Stimulated activated CD4-positive, alpha-beta T cell treated with anti-CD3 and anti-CD28 coated beads, Interleukin-12 subunit alpha, Interleukin-12 subunit beta, amount 100 ng/mL, for 4 hours (primary cell): ENCODE measurements around the gene ACACB.

Experiments
- DNase-seq: peaks from one replicate; pipeline ENCODE4 v3.0.0-alpha.2; 2020

The ACACB gene

DNA sequence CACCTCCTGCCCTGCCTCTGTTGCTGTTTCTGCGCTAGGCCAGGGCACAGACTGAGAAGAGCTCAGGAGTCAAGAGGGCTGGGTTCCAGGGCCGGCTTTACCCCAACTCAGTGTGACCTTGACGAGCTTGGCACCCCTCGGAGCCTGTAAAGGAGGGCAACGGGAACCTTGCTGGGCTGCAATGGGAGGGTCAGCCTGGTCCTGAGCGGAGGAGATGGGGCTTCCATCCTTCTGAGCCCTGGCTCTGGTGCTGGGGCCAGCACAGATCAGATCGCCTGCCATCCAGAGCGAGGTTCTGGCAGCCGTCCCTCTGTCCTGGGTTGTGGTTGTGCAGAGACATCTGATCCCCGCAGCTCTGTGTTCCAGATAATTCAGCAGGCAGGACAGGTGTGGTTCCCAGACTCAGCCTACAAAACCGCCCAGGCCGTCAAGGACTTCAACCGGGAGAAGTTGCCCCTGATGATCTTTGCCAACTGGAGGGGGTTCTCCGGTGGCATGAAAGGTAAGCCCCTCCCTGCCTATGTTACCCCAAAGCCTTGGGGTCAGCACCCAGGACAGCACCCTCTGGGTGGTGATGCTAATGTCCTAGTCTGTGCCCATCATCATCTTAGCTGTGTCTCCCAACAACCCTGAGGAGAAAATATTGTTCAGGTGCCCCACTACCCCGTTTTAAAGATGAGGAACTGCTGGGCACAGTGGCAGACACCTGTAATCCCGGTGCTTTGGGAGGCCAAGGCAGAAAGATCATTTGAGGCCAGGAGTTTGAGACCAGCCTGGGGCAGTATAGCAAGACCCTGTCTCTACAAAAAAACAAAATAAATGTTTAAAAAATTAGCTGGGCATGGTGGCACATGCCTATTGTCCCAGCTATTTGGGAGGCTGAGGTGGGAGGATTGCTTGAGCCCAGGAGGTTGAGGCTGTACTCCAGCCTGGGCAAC, 142.5 kb downstream of the ACACB start:
- no peak for DNase-seq

DNA sequence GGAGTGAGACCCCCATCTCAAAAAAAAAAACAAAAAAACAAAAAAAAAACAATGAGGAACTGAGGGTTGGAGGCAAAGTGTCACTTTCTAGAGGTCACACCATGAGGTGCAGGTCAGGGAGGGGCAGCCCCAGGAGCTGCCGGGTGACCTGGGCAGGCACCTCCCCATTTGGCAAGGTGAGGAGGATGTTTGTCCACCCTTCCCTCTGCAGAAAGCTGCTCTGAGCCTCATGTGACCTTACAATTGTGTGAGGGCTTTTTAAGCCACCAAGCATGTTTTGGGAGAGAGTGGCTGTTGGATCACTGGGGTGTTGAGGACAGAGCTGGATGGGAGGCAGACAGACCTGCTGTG, 143.1 kb downstream of the ACACB start:
- DNase-seq: no peak

DNA sequence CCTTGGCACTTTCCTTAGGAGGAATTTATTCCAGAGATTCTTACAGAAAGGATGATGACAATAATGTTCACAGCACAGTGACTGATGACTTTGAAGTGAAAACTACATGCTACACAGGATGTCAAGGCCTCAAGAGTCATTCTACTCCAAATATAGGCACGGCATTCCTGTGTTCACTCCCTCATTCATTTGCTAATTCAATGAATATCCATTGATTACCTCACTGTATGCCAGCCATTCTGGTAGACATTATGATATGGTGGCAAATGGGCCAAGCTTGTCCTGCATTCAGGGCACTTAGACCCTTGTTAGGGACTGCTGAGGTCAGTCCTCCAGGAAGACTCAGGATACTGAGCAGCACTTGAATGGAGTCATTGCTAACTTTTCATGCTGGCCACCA, 144.7 kb downstream of the ACACB start:
- DNase-seq: no peak

DNA sequence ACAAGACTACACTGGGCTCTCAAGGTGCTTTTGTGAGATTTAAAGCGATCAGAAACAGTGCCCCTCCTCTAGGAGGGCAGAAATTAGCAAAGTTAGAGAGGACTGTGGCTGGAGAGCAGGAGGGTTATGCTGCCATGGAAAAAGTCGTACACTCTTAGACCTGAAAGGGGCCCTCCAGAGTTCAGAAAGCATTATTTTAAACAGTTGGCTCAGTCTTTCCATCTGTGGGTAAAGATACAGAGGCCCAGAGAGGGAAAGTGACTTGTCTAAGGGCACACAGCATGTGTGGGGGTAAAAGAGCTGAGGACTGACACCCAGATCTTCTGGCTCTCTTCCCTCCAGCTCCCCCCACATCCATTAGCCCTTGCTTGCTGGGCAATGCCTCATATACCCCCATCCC, 145.6 kb downstream of the ACACB start:
- no peak for DNase-seq

DNA sequence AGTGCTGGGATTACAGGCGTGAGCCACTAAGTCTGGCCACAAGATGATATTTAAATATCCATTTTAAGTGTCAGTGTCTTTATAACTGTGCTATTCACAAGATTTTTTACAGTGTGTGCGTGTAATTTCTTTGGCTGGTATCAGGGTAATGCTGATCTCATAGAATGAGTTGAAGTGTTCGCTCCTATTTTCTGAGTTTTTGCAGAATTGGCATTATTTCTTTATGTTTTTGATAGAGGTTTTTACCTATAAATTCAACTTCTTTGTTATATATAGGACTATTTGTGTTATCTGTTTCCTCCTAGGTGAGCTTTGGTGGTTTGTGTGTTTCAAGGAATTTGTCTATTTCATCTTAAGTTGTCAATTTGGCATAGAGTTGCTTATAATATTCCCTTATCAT, 147.1 kb downstream of the ACACB start:
- DNase-seq: no peak

DNA sequence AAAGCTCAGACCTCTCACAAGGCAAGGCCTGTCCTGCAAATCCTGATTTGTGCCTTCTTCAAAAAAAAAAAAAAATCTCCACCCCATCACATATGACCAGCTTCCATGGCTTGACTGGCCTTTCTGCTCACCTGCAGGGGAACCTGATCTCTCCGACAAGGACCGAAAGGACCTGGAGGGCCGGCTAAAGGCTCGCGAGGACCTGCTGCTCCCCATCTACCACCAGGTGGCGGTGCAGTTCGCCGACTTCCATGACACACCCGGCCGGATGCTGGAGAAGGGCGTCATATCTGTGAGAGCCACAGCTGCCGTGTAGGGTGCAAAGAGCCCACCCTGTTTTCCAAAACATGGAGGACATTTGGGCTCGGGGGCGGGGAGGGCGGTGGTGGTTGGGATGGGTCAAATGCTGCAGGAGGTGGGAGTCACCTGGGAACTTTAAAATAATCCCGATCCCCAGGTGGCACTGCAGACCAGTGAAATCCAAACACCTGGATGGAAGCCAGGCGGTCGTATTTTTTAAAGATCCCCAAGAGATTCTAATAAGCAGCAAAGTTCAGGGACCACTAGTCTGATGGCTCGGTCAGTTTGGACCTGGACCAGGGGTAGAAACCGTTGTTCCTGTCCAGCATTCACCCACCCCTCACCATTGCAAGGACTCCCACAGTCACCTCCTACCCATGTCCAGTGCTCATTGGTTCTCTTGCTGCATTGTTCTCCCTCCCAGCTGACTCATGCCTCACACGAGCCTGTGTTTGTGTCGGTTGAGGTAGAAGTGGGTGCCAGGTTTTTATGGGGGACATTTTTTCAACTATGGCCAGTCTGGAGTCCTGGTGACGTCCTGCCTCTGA, 147.9 kb downstream of the ACACB start:
- DNase-seq: peak; percentile 29

DNA sequence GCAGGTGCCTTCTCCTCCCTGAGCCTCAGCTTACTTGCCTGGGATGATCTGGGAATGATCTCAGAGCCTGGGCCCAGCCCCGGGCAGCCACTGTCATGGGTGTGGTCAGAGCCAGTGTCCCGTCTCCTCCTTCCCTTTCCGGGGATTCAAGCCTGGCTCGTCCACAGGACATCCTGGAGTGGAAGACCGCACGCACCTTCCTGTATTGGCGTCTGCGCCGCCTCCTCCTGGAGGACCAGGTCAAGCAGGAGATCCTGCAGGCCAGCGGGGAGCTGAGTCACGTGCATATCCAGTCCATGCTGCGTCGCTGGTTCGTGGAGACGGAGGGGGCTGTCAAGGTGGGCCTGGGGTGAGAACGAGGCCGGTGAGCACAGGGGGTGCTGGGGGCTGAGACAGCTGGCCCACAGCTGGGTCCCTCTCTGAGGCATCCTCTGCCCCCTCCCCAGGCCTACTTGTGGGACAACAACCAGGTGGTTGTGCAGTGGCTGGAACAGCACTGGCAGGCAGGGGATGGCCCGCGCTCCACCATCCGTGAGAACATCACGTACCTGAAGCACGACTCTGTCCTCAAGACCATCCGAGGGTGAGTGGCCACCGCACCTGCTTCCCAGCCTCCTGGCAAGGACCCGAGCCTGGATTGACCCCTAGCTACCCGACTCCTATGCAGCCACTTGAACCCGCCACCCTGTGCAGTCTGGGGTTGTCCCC, 148.7 kb downstream of the ACACB start:
- no peak for DNase-seq

DNA sequence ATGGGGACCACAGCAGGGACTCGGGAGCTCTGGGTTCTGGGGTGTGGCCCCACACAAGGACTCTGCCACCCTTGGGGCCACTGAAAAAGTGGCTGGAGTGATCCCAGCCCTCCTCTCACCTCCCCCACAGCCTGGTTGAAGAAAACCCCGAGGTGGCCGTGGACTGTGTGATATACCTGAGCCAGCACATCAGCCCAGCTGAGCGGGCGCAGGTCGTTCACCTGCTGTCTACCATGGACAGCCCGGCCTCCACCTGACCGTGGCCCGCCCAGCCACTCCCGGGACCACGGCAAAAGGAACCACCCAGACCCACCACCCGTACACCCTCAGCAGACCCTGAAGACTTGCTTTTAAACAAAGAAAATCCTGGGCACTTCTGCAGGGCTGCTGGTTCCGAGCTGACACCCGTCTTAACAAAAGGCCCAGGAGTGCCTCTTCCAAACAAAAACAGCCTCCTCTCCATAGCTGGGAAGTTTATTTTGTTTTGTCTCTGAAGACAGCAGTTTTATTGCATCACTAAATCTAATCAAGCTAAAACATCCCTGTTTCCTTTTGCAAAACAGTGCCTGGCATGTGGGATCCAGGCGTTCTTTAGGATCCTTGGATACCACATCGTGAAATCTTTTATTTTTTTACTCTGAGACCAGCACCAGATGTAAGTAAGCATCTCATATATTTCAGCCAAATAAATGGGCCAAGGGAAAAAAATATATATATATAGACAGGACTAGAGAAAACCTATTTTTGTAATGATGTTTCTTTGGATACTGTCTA, 149.9 kb downstream of the ACACB start:
- no peak for DNase-seq

DNA sequence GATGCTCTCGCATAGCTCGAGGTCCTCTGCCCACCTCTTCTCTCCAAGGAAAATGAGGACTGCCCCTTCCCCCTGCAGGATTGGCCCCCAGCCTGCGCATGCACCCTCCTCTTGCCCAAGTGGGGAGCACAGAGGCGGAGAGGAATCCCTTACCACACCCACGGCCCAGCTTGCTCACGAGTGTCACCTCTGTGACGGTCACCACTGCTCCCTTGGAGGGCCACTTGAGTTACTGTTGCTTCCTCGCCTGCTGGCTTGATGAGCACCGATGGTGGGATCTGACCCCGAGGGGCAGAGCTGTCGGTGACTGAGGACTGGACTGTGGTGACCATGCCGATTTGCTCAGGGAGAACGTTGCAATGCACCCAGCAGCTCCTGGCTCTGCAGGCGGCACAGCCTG, 151.0 kb downstream of the ACACB start:
- no peak for DNase-seq

DNA sequence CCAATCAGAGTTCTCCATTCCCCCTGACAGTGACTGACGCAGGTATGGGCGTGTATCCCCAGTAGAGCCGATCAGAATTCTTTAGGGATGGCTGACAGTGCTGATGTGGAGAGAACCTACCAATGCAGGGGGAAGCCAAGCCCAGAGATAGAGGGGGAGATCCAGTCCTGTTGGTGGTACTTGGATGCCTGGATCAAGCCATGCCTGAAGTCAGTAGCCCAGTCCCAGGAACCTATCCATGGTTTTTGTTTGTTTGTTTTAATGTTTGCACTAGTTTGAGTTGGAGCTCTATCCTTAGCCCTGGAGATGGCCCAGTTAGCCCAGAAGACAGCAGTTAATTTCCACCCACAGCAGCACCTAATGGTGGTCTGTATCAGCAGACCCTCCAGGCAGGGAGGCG, 152.5 kb downstream of the ACACB start:
- DNase-seq: no peak

DNA sequence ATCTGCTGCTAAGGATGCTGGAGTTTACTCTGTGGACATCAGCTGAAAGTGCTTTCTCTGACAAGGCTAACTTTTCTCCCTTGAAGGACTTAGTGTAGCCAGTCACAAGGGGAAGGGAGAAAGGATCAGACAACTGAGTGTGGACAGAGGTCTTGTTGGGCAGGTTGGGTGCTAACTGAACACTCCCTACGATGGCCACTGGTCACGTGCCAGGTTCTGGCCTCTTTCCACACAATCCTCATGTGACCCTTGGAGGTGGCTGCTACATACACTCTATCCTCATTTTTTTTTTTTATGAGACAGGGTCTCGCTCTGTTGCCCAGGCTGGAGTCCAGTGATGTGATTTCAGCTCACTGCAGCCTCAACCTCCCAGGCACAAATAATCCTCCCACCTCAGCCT, 153.0 kb downstream of the ACACB start:
- no peak for DNase-seq

DNA sequence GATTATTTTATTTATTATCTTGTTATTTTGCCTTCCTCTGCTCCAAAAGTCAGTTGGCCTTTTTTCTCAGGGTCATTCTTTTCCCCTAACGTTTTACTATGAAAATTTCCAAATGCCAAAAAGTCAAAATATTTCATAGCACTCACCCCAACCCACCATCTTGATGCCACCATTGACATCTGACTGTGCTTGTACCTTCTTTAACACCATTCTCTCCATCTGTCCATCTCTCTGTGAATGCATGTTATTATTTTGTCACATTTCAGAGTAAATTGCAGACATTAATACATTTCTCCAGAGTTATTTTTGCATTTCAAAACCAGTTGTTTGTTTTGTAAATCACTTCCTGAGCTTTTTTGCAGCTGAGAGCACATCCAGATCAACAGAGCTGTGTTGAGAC, 154.1 kb downstream of the ACACB start:
- DNase-seq: no peak

DNA sequence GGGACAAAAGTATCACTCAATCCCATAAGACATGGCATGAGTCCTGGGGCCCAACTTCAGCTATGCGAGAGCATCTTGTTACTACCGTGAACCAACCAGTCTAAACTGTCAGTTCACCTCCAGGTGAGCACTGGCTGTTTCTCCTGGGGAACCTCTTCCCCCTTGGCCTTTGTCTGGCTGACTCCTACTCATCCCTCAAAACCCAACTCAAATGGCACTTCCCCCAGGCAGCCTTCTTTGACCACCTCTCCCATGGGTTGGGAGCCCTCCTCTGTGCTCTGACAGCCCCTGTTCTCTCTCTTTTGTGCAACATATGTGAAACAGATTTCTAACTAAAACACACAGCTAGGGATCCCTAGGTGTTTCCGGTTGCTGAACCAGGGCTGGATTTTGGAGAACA, 155.0 kb downstream of the ACACB start:
- DNase-seq: no peak

DNA sequence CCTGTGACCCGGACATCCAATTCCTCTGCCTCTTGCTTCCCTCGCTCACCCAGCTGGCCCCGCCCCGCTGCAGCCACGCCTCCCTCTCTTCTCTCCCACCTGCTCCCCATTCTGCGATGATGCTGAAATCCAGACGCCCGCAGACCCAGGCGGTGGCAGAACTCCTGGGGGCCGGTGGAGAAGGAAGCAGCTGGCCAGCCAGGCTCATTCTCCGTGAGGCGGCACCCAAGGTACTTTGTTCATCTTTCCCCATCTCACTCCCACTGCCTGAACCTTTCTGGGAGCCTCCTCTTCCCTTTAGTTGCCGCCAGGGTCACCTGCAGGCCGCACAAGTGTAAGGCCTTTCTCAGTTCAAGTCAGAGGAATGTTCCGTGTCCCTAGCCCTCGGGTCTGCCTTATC, 157.0 kb downstream of the ACACB start:
- no peak for DNase-seq

DNA sequence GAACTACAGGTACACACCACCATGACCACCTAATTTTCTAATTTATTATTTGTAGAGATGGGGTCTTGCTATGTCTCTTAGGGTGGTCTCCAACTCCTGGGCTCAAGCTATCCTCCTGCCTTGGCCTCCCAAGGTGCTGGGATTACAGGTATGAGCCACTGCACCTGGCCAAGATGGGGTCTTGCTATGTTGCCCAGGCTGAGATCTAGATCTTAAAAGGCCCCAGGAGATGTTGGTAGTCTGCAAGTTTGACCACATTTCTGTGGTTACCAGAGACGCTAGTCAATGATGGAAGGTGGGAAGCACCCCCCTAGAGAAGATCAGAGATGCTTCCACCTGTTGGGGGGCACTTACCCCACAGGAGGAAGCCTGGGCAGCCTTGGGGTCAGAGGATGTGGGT, 158.0 kb downstream of the ACACB start:
- DNase-seq: no peak

DNA sequence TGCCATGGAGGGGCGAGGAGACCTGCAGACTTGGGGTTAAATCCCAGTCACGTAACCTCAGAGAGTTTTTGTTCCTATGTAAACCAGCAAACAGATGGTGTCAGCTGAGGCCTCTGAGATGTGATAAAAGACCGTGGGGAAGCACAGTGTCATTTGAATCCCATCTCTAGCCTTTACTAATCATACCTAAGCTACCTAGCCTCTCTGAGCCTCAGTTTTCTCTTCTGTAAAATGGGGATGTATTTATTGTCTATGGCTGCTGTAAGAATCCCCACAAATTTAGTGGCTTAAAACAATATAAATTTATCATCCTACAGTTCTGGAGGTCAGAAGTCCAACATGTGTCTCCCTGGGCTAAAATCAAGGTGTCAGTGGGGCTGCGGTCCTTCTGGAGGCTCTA, 158.8 kb downstream of the ACACB start:
- no peak for DNase-seq

DNA sequence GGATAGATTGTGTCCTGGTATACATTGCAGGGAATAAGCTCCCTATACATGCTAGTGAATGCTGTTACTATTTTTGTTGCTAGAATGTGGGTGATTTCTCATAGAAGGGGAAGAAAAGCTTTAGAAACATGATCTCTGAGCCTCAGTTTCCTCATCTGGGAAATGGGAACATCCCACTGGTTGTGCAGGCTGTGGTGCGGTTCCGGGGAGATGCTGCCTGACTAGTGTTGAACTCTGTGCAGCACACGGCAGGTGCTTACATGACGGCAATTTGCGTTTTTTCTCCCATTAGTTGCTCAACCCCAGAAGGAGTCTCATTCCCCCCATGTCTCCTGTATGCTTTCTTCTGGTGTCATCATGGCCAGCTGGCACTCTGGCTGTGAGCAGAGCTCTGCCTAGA, 159.8 kb downstream of the ACACB start:
- no peak for DNase-seq

DNA sequence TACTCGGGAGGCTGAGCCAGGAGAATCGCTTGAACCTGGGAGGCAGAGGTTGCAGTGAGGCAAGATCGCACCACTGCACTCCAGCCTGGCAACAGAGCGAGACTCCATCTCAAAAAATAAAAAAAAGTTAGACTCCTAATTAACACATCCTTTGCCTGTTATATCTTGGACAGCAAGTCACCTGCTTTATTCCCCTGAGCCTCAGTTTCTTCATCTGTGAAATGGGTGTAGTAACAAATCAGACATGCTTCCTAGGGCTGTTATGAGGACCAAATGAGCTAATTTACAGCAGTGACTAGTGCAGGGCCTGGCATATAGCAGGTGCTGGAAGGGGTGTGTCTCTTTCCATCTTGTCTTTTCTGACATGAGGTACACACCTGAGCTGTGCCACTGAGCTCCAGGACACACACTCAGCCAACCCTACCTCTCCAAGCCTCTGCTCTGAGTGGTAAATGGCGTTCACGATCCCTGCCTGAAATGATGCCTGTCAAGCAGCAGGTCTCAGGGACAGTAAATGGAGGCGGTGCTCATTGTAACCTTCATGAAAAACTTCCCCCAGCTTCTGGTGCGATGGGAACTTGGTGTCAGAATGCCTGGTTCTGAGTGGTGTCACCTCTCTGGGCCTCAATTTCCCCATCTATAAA, 161.0 kb downstream of the ACACB start:
- DNase-seq: no peak

DNA sequence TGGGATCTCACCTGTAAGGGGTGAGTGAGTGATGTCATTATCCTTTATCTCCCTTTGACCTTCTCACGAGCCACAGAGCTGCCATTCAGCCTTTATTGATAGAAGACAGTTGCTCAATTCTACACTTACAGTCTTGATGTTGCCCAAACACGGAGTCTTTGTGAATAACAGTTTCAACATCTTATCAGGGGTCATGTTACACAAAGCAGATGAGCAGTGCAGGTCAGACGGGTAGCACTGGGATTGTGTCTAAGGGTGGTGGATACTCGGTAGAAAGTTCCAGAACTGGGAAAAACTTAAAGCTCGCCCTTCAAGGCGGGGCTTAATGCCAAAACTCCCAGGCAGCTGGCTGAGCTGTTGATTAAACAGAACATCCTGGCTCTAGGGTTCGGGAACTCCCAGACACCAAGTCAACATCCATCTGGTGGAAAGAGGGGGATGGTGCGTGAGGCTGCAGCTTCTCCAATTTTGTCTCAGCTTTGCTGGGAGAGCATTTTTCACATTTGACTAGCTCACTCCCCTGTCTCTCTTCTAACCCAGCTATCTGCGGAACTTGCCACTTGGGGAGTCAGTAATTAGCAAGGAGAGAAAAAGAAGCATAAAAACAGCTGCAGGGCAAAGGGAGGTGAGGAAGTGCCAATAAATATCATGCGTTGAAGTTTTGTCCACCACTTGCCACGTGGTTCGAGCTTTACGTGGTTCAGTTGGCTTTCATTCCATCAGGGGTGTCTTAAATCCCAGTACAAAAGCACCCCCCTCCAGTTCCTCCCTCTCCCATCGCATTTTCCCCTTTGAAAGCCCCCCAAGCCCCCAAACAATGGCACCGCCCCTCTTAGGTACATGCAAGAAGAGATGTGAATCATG, 161.7 kb downstream of the ACACB start:
- DNase-seq: no peak

DNA sequence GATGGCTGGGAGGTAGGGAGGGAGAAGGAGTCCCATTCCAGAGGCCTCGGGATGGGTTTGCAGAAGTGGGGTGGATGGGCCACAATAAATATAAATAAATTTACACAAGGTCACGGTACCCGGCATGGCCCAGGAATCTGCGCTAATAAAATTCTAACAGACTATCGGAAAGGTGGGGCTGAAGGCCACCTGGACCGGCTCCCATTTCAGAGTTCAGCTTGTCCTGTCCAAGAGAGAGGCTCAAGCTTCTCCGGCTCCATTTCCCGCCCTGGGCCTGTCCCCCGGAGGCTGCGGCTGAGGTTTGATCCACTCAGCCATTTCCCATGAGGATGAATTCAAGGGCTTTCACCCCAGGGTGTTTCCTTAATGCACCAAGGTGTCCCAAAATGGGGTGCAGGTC, 162.5 kb downstream of the ACACB start:
- no peak for DNase-seq

DNA sequence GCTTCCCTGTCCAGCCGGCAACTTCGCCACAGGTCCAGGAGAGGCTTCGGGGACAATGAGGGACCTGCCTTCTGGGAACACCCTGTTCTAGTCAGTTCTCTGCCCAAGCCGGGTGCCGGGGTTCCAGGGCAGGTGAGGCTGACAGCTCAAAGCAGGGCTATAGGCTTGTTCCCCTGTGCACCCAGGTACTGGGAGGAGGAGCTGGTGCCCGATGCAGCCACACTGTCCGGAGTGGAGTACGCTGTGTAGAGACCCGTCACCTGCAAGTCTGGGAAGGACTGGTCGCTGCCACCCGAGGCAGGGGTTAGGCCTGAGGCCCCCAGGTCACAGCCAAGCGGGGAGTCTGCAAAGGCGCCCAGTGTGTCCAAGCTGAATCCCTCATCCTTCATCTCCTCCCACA, 163.1 kb downstream of the ACACB start:
- DNase-seq: no peak
